DMS79 (cell line): ENCODE data around the gene ANO1.

ENCODE experiments used
- DNase-seq: peaks from one replicate; lab custom pipeline; 2025; lab: John Stamatoyannopoulos, UW

ANO1 gene

GRCh38 chr11:70164705-70165104 lies 86.6 kb downstream of the ANO1 start:
- DNase-seq = no peak

GRCh38 chr11:70167120-70167519 lies 89.0 kb downstream of the ANO1 start:
- DNase-seq = no peak

GRCh38 chr11:70167723-70168404 lies 89.7 kb downstream of the ANO1 start:
- DNase-seq = no peak

GRCh38 chr11:70168405-70168754 lies 90.3 kb downstream of the ANO1 start:
- no peak for DNase-seq

- DNase-seq = no peak
These were observed 91.0 kb downstream of the ANO1 start for GRCh38 chr11:70169127-70169526.

- DNase-seq = no peak
These were observed 91.5 kb downstream of the ANO1 start for GRCh38 chr11:70169632-70170031.

GRCh38 chr11:70170596-70171210 lies 92.6 kb downstream of the ANO1 start:
- DNase-seq = no peak

- DNase-seq = no peak
These were observed 94.9 kb downstream of the ANO1 start for GRCh38 chr11:70173018-70173417.

- DNase-seq = peak; percentile 47
These were observed 96.6 kb downstream of the ANO1 start for GRCh38 chr11:70174547-70175235.

GRCh38 chr11:70175236-70175698 lies 97.2 kb downstream of the ANO1 start:
- no peak for DNase-seq

GRCh38 chr11:70176940-70177689 lies 99.0 kb downstream of the ANO1 start:
- DNase-seq = no peak

GRCh38 chr11:70180906-70181305 lies 102.8 kb downstream of the ANO1 start:
- DNase-seq = no peak

GRCh38 chr11:70182266-70182665 lies 104.1 kb downstream of the ANO1 start:
- DNase-seq = no peak

GRCh38 chr11:70183032-70183431 lies 104.9 kb downstream of the ANO1 start:
- DNase-seq = no peak

GRCh38 chr11:70183483-70184176 lies 105.5 kb downstream of the ANO1 start:
- DNase-seq = no peak

GRCh38 chr11:70184396-70184795 lies 106.3 kb downstream of the ANO1 start:
- no peak for DNase-seq

- DNase-seq = no peak
These were observed 107.4 kb downstream of the ANO1 start for GRCh38 chr11:70185348-70186055.

- DNase-seq = no peak
These were observed 108.3 kb downstream of the ANO1 start for GRCh38 chr11:70186420-70186819.

GRCh38 chr11:70186936-70187335 lies 108.8 kb downstream of the ANO1 start:
- DNase-seq = no peak

- no peak for DNase-seq
These were observed 109.7 kb downstream of the ANO1 start for GRCh38 chr11:70187771-70188170.

GRCh38 chr11:70189622-70190021 lies 111.5 kb downstream of the ANO1 start:
- DNase-seq = no peak
